ENCODE measurements around the gene TEFM. TPM values are rescaled to one million over a fixed set of nuclear protein-coding genes. Genes with fewer than 3 reads are reported as not detected.
"Not testable (repeated sequence)": the region's sequence is repeated elsewhere in the genome, so short reads cannot be mapped to it uniquely, and the experiment has no call there.

Gene TEFM, protein sequence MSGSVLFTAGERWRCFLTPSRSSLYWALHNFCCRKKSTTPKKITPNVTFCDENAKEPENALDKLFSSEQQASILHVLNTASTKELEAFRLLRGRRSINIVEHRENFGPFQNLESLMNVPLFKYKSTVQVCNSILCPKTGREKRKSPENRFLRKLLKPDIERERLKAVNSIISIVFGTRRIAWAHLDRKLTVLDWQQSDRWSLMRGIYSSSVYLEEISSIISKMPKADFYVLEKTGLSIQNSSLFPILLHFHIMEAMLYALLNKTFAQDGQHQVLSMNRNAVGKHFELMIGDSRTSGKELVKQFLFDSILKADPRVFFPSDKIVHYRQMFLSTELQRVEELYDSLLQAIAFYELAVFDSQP
- 16.9 and 19.5 TPM in 2 replicates for total RNA-seq

DNA sequence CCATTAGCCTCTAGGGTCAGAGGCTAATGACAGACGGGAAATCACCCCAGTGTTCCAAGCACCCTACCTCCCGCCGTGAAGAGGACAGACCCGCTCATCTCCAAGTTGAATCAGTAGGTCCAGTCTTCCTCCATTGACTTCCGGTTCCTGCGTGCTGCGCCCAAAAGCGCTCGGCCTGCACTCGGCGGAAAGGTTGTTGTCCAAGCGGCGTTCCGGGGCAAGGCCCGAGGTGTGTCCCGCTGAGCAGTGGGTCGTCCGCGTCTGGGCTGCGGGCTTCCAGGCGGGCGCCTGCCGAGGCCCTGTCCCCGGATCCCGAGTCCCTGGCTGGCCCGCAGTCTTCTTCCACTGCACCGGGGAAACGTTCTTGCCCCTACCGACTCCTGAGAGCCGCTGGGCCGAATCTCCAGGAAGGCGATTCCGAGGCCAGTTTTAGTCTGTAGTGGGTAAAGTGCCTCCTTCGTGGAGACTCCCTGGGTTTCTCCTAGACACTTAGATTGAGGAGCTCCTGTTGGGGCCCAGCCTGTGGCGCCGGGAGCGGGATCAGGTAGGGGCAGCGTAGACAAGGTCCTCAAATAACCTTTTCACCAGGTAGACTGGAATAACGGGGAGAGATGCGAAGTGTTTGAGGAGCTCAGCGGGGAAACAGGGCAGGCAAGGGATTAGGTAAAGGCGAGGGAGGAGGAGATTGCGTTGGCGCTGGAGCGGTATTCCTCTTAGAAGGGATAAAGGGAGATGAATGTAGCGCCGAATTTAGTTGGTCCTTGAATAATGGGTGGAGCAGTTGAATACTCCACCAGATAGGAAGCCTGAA is at the start of gene TEFM:
TEFM (minus strand) TSS at position 138 of the 811 bp plus-strand sequence; CDS start at position 98, 40 bp downstream.
- Mint-ChIP-seq H3K4me1 (ENCODE audit: low read depth) (peaks cover 35% of the 10 kb centered on the region), H3K27me3 (ENCODE audit: insufficient read depth) (no peaks in the 10 kb centered on the region), H3K27ac (peak within 1 kb of the TSS; percentile 87), H3K36me3 (ENCODE audit: low read depth) (peaks cover 19% of the 10 kb centered on the region), H3K9me3 (no peaks in the 10 kb centered on the region), H3K4me3 (peak within 1 kb of the TSS; percentile 98)
- intact Hi-C loops (cut with micrococcal nuclease): loop anchor here (1.0 to 2.0 kb wide), 5 partner anchors 64 to 466 kb away; partner anchors contain the start of genes ATAD5 and NF1
- DNase-seq (ENCODE audit: low spot score): peak; percentile 86

DNA sequence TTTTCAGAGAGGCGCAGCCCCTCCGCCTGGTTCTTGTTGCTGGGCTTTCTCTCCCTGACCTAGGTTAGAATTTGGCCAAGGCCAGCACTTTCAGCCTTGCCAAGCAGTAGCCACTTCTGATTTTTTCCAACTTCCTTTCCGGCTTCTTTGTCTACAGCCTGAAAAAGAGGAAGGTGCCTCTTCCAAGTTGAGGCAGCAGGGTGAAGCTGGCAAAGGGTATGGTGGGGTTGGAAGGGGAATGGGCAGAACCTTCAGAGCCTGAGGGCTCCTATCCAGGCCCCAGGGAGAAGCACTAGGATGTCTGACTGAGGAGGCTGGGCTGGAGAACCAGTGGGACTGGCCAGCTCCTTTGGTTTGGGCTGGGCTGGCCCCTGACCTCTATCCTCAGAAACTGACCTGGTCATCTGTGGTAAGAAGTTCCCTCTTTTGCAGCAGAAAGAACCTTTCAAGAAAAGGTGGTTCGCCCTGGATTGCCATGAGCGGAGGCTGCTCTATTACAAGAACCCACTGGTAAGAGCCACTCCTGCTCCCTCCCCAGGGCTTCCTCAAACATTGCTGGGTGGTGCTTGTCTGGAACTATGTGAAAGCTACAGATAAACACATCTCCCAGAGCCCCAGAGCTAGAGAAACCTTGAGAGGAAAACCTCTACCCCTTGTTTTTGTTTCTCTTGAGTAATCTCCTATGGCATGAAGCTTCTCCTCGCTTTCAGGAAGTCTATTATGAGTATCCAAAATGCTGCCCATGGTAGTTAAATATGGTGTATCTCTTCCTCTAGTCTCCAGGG is 48.2 kb upstream of the TEFM start:
- H3K27ac Mint-ChIP-seq: no peak overlapping the region
- intact Hi-C loops (cut with micrococcal nuclease): no loop called here
- H3K36me3 Mint-ChIP-seq (ENCODE audit: low read depth): no peaks in the 10 kb centered on the region
- H3K4me1 Mint-ChIP-seq (ENCODE audit: low read depth): no peaks in the 10 kb centered on the region
- peaks cover 24% of the 10 kb centered on the region for H3K27me3 Mint-ChIP-seq (ENCODE audit: insufficient read depth)
- H3K9me3 Mint-ChIP-seq: no peaks in the 10 kb centered on the region
- DNase-seq (ENCODE audit: low spot score): no peak
- H3K4me3 Mint-ChIP-seq: no peak overlapping the region

DNA sequence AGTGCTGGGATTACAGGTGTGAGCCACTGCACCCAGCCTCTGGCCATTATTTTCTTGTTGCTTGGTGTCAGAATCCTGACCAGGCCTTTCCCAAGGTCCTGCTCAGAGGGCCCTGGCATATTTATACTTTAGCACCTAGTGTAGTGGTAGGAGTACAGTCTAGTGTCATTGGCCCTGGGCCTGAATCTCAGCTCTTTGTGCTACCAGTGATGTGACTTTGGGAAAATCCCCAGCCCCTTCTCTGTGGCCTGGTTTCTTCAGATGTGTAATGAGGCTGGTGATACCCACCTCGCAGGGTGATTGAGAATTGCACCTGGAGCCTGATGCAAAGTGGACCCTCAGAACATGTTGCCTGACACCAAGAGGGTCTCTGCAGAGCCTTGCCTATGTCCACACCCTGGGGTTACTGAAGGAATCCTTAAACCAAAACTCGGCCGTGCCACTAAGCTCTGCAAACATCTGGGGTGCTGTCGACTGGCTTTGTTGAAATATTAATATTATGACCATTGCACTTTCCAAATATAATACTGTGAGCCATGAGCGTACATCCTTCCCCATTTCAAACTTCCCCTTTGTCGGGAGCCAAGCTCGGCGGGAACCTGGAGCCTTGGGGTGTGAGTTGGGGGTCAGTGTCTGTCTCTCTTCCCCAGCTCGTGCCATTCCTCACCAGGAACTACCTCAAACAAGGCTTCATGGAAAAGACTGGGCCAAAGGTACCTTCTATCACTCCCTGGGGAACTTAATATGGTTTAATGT is 46.8 kb upstream of the TEFM start:
- Mint-ChIP-seq H3K4me3 (no peak overlapping the region), H3K36me3 (ENCODE audit: low read depth) (no peaks in the 10 kb centered on the region), H3K9me3 (no peaks in the 10 kb centered on the region), H3K27me3 (ENCODE audit: insufficient read depth) (peaks cover 11% of the 10 kb centered on the region), H3K27ac (no peak overlapping the region), H3K4me1 (ENCODE audit: low read depth) (no peaks in the 10 kb centered on the region)
- no peak for DNase-seq (ENCODE audit: low spot score)
- intact Hi-C loops (cut with micrococcal nuclease): no loop called here

DNA sequence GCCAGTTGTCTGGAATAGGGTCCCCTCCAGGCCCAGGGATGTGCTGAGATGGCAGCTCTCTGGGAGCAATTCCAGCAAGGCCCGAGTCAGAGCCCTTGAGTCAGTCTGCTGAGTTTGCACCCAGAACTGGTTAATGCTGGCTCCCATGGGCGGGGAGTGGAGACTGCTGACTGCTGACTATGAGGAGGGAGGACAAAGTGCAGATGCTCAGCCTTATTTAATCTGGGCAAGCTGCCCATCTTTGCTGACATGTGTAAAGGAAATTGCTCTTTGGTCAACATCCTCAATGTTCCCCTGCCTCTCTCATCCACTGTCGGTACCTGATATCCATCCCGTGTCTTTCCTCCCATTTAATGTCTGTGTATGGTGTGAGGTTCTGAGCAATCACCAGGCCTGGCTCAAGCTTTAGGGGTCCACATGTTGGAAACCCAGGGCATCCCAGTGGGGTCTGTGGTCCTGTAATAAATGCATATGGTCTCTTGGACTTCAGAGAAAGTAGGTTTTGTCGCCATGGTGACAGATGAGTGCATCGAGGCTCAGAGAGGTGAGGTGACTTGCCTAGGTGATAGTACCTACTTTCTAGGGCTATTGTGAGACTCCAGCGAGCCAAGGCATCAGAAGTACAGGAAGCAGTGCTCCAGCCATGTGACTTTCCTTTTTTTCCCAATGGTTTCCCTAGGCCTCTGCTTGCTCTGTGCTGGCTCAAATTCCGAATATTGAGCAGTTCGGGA is 44.8 kb upstream of the TEFM start:
- no peaks in the 10 kb centered on the region for H3K4me1 Mint-ChIP-seq (ENCODE audit: low read depth)
- H3K27me3 Mint-ChIP-seq (ENCODE audit: insufficient read depth): no peaks in the 10 kb centered on the region
- no peaks in the 10 kb centered on the region for H3K36me3 Mint-ChIP-seq (ENCODE audit: low read depth)
- no peak overlapping the region for H3K4me3 Mint-ChIP-seq
- no peak for DNase-seq (ENCODE audit: low spot score)
- H3K27ac Mint-ChIP-seq: no peak overlapping the region
- H3K9me3 Mint-ChIP-seq: no peaks in the 10 kb centered on the region
- intact Hi-C loops (cut with micrococcal nuclease): no loop called here

DNA sequence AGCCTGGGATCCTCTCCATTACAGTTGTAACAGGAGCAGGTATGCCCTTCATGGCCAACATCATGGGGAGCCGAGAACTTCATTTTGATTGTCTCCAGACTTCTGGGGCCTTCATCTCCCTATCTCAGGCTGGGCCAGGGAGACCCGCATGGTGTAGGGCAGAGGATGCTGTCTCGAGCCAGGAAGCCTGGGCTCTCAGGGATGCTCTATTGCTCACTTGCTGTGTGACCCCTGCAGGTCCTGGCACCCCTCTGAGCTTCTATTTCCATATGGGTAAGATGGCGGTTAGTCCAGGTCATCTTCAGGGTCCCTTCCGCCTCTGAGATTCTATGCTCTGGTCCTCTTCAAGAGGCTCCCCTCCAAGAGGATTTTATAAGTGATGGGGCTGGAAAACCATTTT is 44.2 kb upstream of the TEFM start:
- Mint-ChIP-seq H3K9me3 (no peaks in the 10 kb centered on the region), H3K27me3 (ENCODE audit: insufficient read depth) (no peaks in the 10 kb centered on the region), H3K4me1 (ENCODE audit: low read depth) (no peaks in the 10 kb centered on the region), H3K36me3 (ENCODE audit: low read depth) (no peaks in the 10 kb centered on the region), H3K4me3 (no peak overlapping the region), H3K27ac (no peak overlapping the region)
- intact Hi-C loops (cut with micrococcal nuclease): no loop called here
- DNase-seq (ENCODE audit: low spot score): no peak

DNA sequence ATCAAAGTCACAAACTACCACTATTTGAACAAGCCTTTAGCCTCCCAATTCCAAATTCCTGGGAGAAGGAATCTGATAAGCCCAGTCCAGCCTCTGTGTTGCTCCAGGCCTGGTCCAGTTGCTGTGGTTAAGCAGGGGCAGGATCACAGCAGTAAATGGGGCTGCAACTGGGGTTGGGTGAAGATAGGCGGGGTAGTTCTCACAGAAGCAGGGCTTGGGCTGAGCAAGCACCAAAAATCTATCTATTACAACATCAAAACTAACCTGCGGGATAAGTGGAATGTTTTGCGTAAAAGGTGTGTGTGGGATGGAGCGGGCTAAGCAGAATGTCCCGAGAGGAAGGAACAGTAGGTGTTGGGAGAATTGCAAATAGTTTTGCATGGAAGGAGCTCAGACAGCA is 41.8 kb upstream of the TEFM start:
- intact Hi-C loops (cut with micrococcal nuclease): no loop called here
- H3K36me3 Mint-ChIP-seq (ENCODE audit: low read depth): no peaks in the 10 kb centered on the region
- H3K27me3 Mint-ChIP-seq (ENCODE audit: insufficient read depth): peaks cover 2% of the 10 kb centered on the region
- no peak overlapping the region for H3K4me3 Mint-ChIP-seq
- no peak overlapping the region for H3K27ac Mint-ChIP-seq
- no peaks in the 10 kb centered on the region for H3K4me1 Mint-ChIP-seq (ENCODE audit: low read depth)
- DNase-seq (ENCODE audit: low spot score): no peak
- H3K9me3 Mint-ChIP-seq: no peaks in the 10 kb centered on the region

DNA sequence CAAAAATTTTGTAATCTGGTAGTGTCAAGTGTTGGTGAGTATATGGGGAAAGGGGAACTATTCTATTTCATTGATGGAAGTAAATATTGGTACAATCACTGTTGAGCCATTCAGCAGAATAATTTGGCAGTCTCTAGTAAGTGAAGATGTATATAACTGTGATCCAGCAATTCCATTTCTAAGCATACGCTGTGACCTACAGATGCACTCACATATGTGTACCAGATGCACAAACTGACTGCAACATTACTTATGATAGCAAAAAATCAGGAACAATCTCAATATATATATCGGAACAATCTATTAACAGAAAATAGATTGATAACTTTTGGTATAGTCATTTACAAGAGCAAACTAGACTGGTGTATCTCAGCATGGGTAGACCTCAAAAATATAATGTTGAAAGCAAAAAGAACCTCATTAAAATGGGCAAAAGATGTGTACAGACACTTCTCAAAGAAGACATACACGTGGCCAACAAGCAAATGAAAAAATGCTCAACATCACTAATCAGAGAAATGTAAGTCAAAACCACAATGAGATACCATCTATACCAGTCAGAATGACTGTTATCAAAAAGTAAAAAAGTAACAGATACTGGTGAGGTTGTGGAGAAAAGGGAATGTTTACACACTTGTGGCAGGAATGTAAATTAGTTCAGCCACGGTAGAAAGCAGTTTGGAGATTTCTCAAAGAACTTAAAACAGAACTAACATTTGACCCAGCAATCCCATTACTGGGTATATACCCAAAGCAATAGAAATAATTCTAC is 36.5 kb upstream of the TEFM start:
- DNase-seq (ENCODE audit: low spot score): no peak
- Mint-ChIP-seq H3K36me3 (ENCODE audit: low read depth) (peaks cover 2% of the 10 kb centered on the region), H3K9me3 (no peaks in the 10 kb centered on the region), H3K4me3 (no peak overlapping the region), H3K4me1 (ENCODE audit: low read depth) (peaks cover 17% of the 10 kb centered on the region), H3K27ac (no peak overlapping the region), H3K27me3 (ENCODE audit: insufficient read depth) (peaks cover 2% of the 10 kb centered on the region)
- intact Hi-C loops (cut with micrococcal nuclease): no loop called here

DNA sequence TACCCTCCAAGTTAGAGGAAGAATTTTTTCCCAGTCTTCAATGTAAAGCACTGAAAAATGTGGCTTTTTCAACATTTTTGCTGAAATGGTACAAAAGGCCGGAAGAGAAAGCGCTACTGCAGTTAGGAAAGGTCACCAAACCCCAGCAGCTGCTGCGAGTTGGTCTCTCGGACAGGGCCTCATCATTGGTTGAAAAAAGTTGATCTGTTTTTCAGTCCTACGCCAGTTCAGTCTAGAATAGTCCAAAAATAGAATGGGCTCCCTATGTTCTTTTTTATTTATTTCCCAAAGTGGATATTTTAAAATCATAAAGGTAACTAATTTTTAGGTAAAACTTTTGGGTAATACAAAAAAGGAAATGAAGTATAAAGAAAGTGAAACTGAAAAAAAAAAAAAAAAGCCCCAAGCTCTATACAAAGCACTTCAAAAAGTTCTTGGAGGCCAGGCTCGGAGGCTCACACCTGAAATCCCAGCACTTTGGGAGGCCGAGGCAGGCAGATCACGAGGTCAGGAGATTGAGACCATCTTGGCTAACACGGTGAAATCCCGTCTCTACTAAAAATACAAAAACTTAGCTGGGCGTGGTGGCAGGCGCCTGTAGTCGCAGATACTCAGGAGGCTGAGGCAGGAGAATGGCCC is 33.1 kb upstream of the TEFM start:
- Mint-ChIP-seq H3K27ac (peak overlapping the region; percentile 40), H3K4me3 (no peak overlapping the region), H3K36me3 (ENCODE audit: low read depth) (peaks cover 2% of the 10 kb centered on the region), H3K4me1 (ENCODE audit: low read depth) (peaks cover 17% of the 10 kb centered on the region), H3K9me3 (no peaks in the 10 kb centered on the region), H3K27me3 (ENCODE audit: insufficient read depth) (peaks cover 2% of the 10 kb centered on the region)
- intact Hi-C loops (cut with micrococcal nuclease): no loop called here
- DNase-seq (ENCODE audit: low spot score): no peak

DNA sequence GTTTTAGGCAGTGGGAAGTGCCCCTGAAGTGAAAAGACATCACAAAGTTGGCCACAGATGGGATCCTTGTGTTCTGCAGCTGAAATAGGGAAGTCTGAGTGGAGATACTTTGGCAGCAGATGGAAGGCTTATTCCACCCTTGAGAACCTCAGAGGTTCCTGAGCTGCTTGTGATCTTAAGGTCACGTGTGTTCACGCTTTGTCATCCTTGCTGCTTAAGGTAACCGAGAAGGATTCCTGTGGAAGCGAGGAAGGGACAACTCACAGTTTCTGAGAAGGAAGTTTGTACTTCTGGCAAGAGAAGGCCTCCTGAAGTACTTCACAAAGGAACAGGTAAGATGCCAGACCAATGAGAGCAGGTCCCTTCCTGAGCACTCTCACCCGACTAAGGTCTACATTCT is 27.9 kb upstream of the TEFM start:
- no peaks in the 10 kb centered on the region for H3K27me3 Mint-ChIP-seq (ENCODE audit: insufficient read depth)
- H3K36me3 Mint-ChIP-seq (ENCODE audit: low read depth): no peaks in the 10 kb centered on the region
- intact Hi-C loops (cut with micrococcal nuclease): no loop called here
- H3K4me1 Mint-ChIP-seq (ENCODE audit: low read depth): peaks cover 9% of the 10 kb centered on the region
- H3K9me3 Mint-ChIP-seq: no peaks in the 10 kb centered on the region
- H3K4me3 Mint-ChIP-seq: no peak overlapping the region
- DNase-seq (ENCODE audit: low spot score): no peak
- H3K27ac Mint-ChIP-seq: no peak overlapping the region

DNA sequence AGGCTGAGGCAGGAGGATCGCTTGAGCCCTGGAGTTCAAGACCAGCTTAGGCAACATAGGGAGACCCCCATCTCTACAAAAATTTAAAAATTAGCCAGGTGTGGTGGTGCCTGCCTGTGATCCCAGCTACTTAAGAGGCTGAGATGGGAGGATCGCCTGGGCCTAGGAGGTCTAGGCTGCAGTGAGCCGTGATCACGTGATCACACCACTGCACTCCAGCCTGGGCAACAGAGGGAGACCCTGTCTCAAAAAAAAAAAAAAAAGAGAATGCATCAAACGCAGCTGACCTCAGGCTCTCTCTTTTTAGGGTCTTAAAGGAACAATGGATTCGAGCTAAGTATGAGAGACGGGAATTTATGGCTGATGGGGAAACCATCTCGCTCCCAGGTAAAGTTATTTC is 25.5 kb upstream of the TEFM start:
- H3K36me3 Mint-ChIP-seq (ENCODE audit: low read depth); H3K4me1 Mint-ChIP-seq (ENCODE audit: low read depth); H3K27ac Mint-ChIP-seq; DNase-seq (ENCODE audit: low spot score); H3K9me3 Mint-ChIP-seq; H3K4me3 Mint-ChIP-seq; H3K27me3 Mint-ChIP-seq (ENCODE audit: insufficient read depth); intact Hi-C loops (cut with micrococcal nuclease): not testable (repeated sequence)

DNA sequence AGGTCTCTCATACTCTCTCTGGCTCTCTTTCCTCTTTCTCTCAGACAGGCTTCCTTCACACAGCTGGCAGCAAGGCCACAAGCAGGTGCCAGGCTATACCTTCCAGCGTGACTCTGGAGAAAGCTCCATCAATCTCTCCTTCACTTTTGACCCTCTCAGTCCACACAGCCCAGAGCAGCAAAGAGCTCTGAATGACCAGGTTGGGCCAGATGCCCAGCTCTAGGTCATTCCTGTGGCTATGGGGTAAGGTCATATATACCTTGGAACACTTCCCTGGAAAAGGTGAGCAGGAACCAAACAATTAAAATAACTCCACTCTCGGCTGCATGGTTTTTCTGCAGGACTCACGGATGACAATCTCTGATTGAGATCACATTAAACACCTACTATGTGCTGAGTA is 24.5 kb upstream of the TEFM start:
- Mint-ChIP-seq H3K27me3 (ENCODE audit: insufficient read depth) (peaks cover 10% of the 10 kb centered on the region), H3K36me3 (ENCODE audit: low read depth) (no peaks in the 10 kb centered on the region), H3K27ac (no peak overlapping the region), H3K9me3 (no peaks in the 10 kb centered on the region), H3K4me3 (no peak overlapping the region), H3K4me1 (ENCODE audit: low read depth) (no peaks in the 10 kb centered on the region)
- intact Hi-C loops (cut with micrococcal nuclease): no loop called here
- DNase-seq (ENCODE audit: low spot score): no peak
